AG20443 (cell line): ENCODE measurements around the gene CDH4.
"Not testable (repeated sequence)": the region's sequence is repeated elsewhere in the genome, so short reads cannot be mapped to it uniquely, and the experiment has no call there.

Experiments used
- DNase-seq: peaks from one replicate; pipeline ENCODE4 v3.0.0; 2012; ENCODE audit warnings: low spot score, mixed read lengths

CDH4 gene

GRCh38 chr20:61979701-61980635, 727.9 kb downstream of the CDH4 start:
- DNase-seq: no peak

- DNase-seq: peak; percentile 63
Observed at GRCh38 chr20:61980647-61981583, 728.9 kb downstream of the CDH4 start.

GRCh38 chr20:61981691-61982090, 729.6 kb downstream of the CDH4 start:
- DNase-seq: not testable (repeated sequence)

- no peak for DNase-seq
Observed at GRCh38 chr20:61982191-61982950, 730.3 kb downstream of the CDH4 start.

- DNase-seq: no peak
Observed at GRCh38 chr20:61982951-61983315, 730.9 kb downstream of the CDH4 start.

GRCh38 chr20:61983965-61984364, 731.9 kb downstream of the CDH4 start:
- no peak for DNase-seq

- not testable (repeated sequence) for DNase-seq
Observed at GRCh38 chr20:61984431-61984830, 732.4 kb downstream of the CDH4 start.

GRCh38 chr20:61985096-61985495, 733.0 kb downstream of the CDH4 start:
- no peak for DNase-seq

- no peak for DNase-seq
Observed at GRCh38 chr20:61986762-61987321, 734.8 kb downstream of the CDH4 start.

GRCh38 chr20:61988665-61989064, 736.6 kb downstream of the CDH4 start:
- DNase-seq: no peak

GRCh38 chr20:61989741-61990140, 737.7 kb downstream of the CDH4 start:
- no peak for DNase-seq
